SK-N-SH (cell line): Measurements from ENCODE around the gene LRCH4.

ENCODE experiments used
- CTCF ChIP-seq: fragments of 200-600 bp; sonication (generic); IDR thresholded peaks from 2 replicates; pipeline ENCODE4 v1.6.1; 2017; ENCODE audit warnings: antibody characterized with exemption, mild to moderate bottlenecking, moderate library complexity
- EP300 ChIP-seq, 2 experiments: IDR thresholded peaks; 2 replicates each; pipeline versions ENCODE4 v1.4.0 to v1.6.1; 2012; ENCODE audit warnings: borderline replicate concordance in 1 of 2, low read depth in 1 of 2, low read length in 1 of 2
- EZH2phosphoT487 ChIP-seq: fragments of 200-600 bp; sonication (generic); IDR thresholded peaks from 2 replicates; pipeline ENCODE4 v1.6.1; 2017; ENCODE audit warnings: low read depth, mixed run types, mild to moderate bottlenecking, antibody characterized with exemption, moderate library complexity, borderline replicate concordance
- FOXM1 ChIP-seq: IDR thresholded peaks from 2 replicates; pipeline ENCODE4 v1.4.0; 2012; ENCODE audit warnings: low read depth, mild to moderate bottlenecking
- MAX ChIP-seq: IDR thresholded peaks from 2 replicates; pipeline ENCODE4 v1.4.0; 2012; ENCODE audit warnings: low read depth
- PBX3 ChIP-seq: IDR thresholded peaks from 2 replicates; pipeline ENCODE4; 2012
- POLR2AphosphoS5 ChIP-seq: IDR thresholded peaks from 2 replicates; pipeline ENCODE4 v1.6.1; 2012; ENCODE audit warnings: low read depth, low read length
- RFX5 ChIP-seq: IDR thresholded peaks from 2 replicates; pipeline ENCODE4 v1.6.1; 2012; ENCODE audit warnings: mild to moderate bottlenecking, improper control_type of control experiment, low read length
- SIN3A ChIP-seq: IDR thresholded peaks from 2 replicates; pipeline ENCODE4 v1.6.1; 2012; ENCODE audit warnings: low read depth, mild to moderate bottlenecking, low read length, moderate library complexity, borderline replicate concordance

- TF ChIP-seq CTCF = no peak
- TF ChIP-seq EP300 (IDR thresholded peaks at IDR 0.05; ENCODE audit: borderline replicate concordance in 1 of 2, low read depth in 1 of 2, low read length in 1 of 2) = no peak
- no peak for TF ChIP-seq MAX
- TF ChIP-seq RFX5 = no peak
- TF ChIP-seq FOXM1 = no peak
- no peak for TF ChIP-seq POLR2AphosphoS5
- no peak for TF ChIP-seq SIN3A
- TF ChIP-seq EZH2phosphoT487 = no peak
- TF ChIP-seq PBX3 = no peak
Observed at GRCh38 chr7:100568176-100568895, 17.6 kb downstream of the LRCH4 start.
